ENCODE data around the gene CTNNA3. TPM values are rescaled to one million over a fixed set of nuclear protein-coding genes. Genes with fewer than 3 reads are reported as not detected.

Gene CTNNA3
- total RNA-seq, 2 experiments from 2014 or later, result not detected

DNA sequence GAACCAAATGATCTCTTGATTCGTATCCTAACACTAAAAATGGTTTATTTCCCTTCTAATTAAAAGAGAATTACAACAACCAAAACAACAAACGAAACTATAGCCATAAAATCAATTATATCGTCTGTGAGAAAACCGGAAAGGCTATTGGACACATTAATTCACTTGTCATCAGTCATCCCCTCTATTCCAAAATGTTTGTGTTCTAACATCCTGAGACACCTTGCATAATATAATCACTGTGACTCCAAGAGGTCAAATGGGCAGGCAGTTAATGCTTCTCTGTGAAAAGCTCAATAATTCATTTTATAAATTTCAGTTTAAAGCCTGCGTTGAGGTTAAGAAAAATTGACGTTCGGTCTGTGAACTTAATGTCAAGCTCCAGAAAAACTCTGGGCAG is 770.6 kb downstream of the CTNNA3 start:
- Mint-ChIP-seq H3K27ac (no peak overlapping the region), H3K4me3 (no peak overlapping the region), H3K9me3 (peaks cover 3% of the 10 kb centered on the region), H3K27me3 (ENCODE audit: low read depth) (peaks cover 33% of the 10 kb centered on the region), H3K36me3 (ENCODE audit: low read depth) (no peaks in the 10 kb centered on the region), H3K4me1 (ENCODE audit: low read depth) (peaks cover 1% of the 10 kb centered on the region)
- DNase-seq, result no peak
- intact Hi-C loops (cut with micrococcal nuclease), result no loop called here
- CTCF ChIA-PET, result interaction anchor here (1.1 kb wide), 1 partner anchor 40 kb away, joined by 3 read pairs; no protein-coding TSS in a partner anchor

- H3K4me3 Mint-ChIP-seq, result no peak overlapping the region
- H3K36me3 Mint-ChIP-seq (ENCODE audit: low read depth), result no peaks in the 10 kb centered on the region
- H3K27me3 Mint-ChIP-seq (ENCODE audit: low read depth), result peaks cover 33% of the 10 kb centered on the region
- peaks cover 3% of the 10 kb centered on the region for H3K9me3 Mint-ChIP-seq
- no peak for DNase-seq
- H3K27ac Mint-ChIP-seq, result no peak overlapping the region
- CTCF ChIA-PET, result interaction anchor here (1.0 kb wide), 1 partner anchor 10 kb away, joined by 3 read pairs; no protein-coding TSS in a partner anchor
- intact Hi-C loops (cut with micrococcal nuclease), result no loop called here
- peaks cover 1% of the 10 kb centered on the region for H3K4me1 Mint-ChIP-seq (ENCODE audit: low read depth)
These were observed 771.2 kb downstream of the CTNNA3 start for GRCh38 chr10:66924674-66925345.

GRCh38 chr10:66919248-66919647 is 776.7 kb downstream of the CTNNA3 start:
- Mint-ChIP-seq H3K4me1 (ENCODE audit: low read depth) (no peaks in the 10 kb centered on the region), H3K27ac (no peak overlapping the region), H3K4me3 (no peak overlapping the region), H3K36me3 (ENCODE audit: low read depth) (no peaks in the 10 kb centered on the region), H3K27me3 (ENCODE audit: low read depth) (no peaks in the 10 kb centered on the region), H3K9me3 (peaks cover 3% of the 10 kb centered on the region)
- intact Hi-C loops (cut with micrococcal nuclease), result no loop called here
- no peak for DNase-seq
- CTCF ChIA-PET, result no interaction called here

- CTCF ChIA-PET, result interaction anchor here (1.3 kb wide), 1 partner anchor 24 kb away, joined by 6 read pairs; no protein-coding TSS in a partner anchor
- Mint-ChIP-seq H3K4me1 (ENCODE audit: low read depth) (no peaks in the 10 kb centered on the region), H3K9me3 (peaks cover 3% of the 10 kb centered on the region), H3K27ac (no peak overlapping the region), H3K36me3 (ENCODE audit: low read depth) (no peaks in the 10 kb centered on the region), H3K27me3 (ENCODE audit: low read depth) (no peaks in the 10 kb centered on the region), H3K4me3 (no peak overlapping the region)
- no peak for DNase-seq
- intact Hi-C loops (cut with micrococcal nuclease), result no loop called here
These were observed 778.9 kb downstream of the CTNNA3 start for GRCh38 chr10:66917104-66917503.

- no peak overlapping the region for H3K4me3 Mint-ChIP-seq
- no peak overlapping the region for H3K27ac Mint-ChIP-seq
- no peak for DNase-seq
- CTCF ChIA-PET, result no interaction called here
- H3K36me3 Mint-ChIP-seq (ENCODE audit: low read depth), result no peaks in the 10 kb centered on the region
- no peaks in the 10 kb centered on the region for H3K4me1 Mint-ChIP-seq (ENCODE audit: low read depth)
- intact Hi-C loops (cut with micrococcal nuclease), result no loop called here
- H3K9me3 Mint-ChIP-seq, result no peaks in the 10 kb centered on the region
- H3K27me3 Mint-ChIP-seq (ENCODE audit: low read depth), result no peaks in the 10 kb centered on the region
These were observed 780.0 kb downstream of the CTNNA3 start for GRCh38 chr10:66916030-66916429.

DNA sequence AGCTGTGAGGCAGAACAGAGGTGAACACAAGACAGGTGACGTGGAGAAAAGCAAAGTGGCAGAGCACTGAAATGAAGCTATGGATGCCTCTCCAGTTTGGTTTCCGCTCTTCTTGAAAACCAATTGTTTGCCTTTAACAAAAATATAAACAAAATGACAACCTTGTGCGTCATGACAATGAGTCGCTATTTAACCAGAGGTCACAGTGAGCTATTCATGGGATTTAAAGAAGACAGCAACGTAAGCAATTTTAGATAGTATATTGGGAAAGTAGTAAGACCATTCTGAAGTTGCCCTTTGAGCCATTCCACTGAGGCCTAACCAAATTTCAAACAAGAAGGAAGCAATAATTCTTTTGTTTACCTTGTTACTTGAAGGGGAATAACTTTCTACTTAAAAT is 785.3 kb downstream of the CTNNA3 start:
- Mint-ChIP-seq H3K27me3 (ENCODE audit: low read depth) (no peaks in the 10 kb centered on the region), H3K27ac (no peak overlapping the region), H3K36me3 (ENCODE audit: low read depth) (no peaks in the 10 kb centered on the region), H3K4me3 (no peak overlapping the region), H3K4me1 (ENCODE audit: low read depth) (no peaks in the 10 kb centered on the region), H3K9me3 (peaks cover 2% of the 10 kb centered on the region)
- DNase-seq, result no peak
- intact Hi-C loops (cut with micrococcal nuclease), result no loop called here
- CTCF ChIA-PET, result no interaction called here

- no peak for DNase-seq
- CTCF ChIA-PET, result no interaction called here
- Mint-ChIP-seq H3K27ac (no peak overlapping the region), H3K36me3 (ENCODE audit: low read depth) (no peaks in the 10 kb centered on the region), H3K4me3 (no peak overlapping the region), H3K9me3 (peaks cover 4% of the 10 kb centered on the region), H3K27me3 (ENCODE audit: low read depth) (no peaks in the 10 kb centered on the region), H3K4me1 (ENCODE audit: low read depth) (no peaks in the 10 kb centered on the region)
- intact Hi-C loops (cut with micrococcal nuclease), result no loop called here
These were observed 803.1 kb downstream of the CTNNA3 start for GRCh38 chr10:66892871-66893270.

DNA sequence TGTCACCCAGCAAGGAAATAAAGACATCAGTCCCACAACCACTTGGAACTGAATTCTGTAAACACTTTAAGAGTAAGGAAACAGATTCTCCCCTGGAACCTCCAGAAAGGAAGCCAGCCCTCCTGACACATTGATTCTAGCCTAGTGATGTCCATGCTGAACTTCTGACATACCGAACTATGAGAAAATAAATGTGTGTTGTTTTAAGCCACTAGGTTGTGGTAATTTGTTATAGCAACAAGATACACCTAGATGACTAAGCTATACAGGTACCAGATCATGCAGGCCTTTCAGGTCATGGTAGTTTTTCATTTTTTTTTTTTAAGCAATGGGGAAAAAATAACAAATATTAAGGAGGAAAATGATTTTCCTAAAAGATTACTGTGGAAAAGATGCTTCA is 807.8 kb downstream of the CTNNA3 start:
- CTCF ChIA-PET, result interaction anchor here (0.6 kb wide), 1 partner anchor 177 kb away, joined by 5 read pairs; no protein-coding TSS in a partner anchor
- intact Hi-C loops (cut with micrococcal nuclease), result no loop called here
- no peak for DNase-seq
- Mint-ChIP-seq H3K4me1 (ENCODE audit: low read depth) (no peaks in the 10 kb centered on the region), H3K9me3 (no peaks in the 10 kb centered on the region), H3K27me3 (ENCODE audit: low read depth) (no peaks in the 10 kb centered on the region), H3K27ac (no peak overlapping the region), H3K36me3 (ENCODE audit: low read depth) (no peaks in the 10 kb centered on the region), H3K4me3 (no peak overlapping the region)

GRCh38 chr10:66886848-66887247 is 809.1 kb downstream of the CTNNA3 start:
- Mint-ChIP-seq H3K4me3 (no peak overlapping the region), H3K4me1 (ENCODE audit: low read depth) (no peaks in the 10 kb centered on the region), H3K27ac (no peak overlapping the region), H3K36me3 (ENCODE audit: low read depth) (no peaks in the 10 kb centered on the region), H3K27me3 (ENCODE audit: low read depth) (no peaks in the 10 kb centered on the region), H3K9me3 (no peaks in the 10 kb centered on the region)
- intact Hi-C loops (cut with micrococcal nuclease), result no loop called here
- CTCF ChIA-PET, result no interaction called here
- no peak for DNase-seq

GRCh38 chr10:66882271-66882670 is 813.7 kb downstream of the CTNNA3 start:
- H3K9me3 Mint-ChIP-seq, result no peaks in the 10 kb centered on the region
- no peak overlapping the region for H3K4me3 Mint-ChIP-seq
- no peaks in the 10 kb centered on the region for H3K36me3 Mint-ChIP-seq (ENCODE audit: low read depth)

GRCh38 chr10:66881814-66882213 is 814.2 kb downstream of the CTNNA3 start:
- Mint-ChIP-seq H3K9me3 (no peaks in the 10 kb centered on the region), H3K27me3 (ENCODE audit: low read depth) (peaks cover 2% of the 10 kb centered on the region), H3K36me3 (ENCODE audit: low read depth) (no peaks in the 10 kb centered on the region), H3K4me3 (no peak overlapping the region), H3K4me1 (ENCODE audit: low read depth) (no peaks in the 10 kb centered on the region), H3K27ac (no peak overlapping the region)
- intact Hi-C loops (cut with micrococcal nuclease), result no loop called here
- no peak for DNase-seq
- CTCF ChIA-PET, result no interaction called here

More at GRCh38 chr10:66882271-66882670, 813.7 kb downstream of the CTNNA3 start:
- DNase-seq, result no peak
- Mint-ChIP-seq H3K27me3 (ENCODE audit: low read depth) (peaks cover 2% of the 10 kb centered on the region), H3K4me1 (ENCODE audit: low read depth) (no peaks in the 10 kb centered on the region), H3K27ac (no peak overlapping the region)
- intact Hi-C loops (cut with micrococcal nuclease), result no loop called here
- CTCF ChIA-PET, result no interaction called here

- no peak for DNase-seq
- CTCF ChIA-PET, result no interaction called here
These were observed 815.2 kb downstream of the CTNNA3 start for GRCh38 chr10:66880826-66881225.

DNA sequence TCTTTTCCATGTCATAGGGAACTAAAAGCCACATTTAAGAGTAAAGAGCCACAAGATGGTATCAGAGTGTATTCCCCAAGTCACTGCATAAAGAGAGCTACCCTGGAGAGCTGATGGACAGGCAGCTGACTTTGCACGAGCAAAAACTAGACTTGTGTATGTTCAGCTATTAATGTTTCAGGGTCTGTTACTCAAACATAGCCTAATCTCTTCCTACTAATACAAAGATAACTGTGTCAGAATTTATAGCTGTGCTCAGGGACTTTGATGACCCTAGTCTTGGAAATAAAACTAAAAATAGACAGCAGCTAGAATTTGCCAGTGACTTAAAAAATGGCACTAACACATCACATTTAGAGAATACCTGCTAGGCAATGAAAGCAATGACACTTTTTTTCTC is 815.7 kb downstream of the CTNNA3 start:
- no peak overlapping the region for H3K4me3 Mint-ChIP-seq
- peaks cover 2% of the 10 kb centered on the region for H3K27me3 Mint-ChIP-seq (ENCODE audit: low read depth)
- intact Hi-C loops (cut with micrococcal nuclease), result no loop called here
- no peak overlapping the region for H3K27ac Mint-ChIP-seq
- CTCF ChIA-PET, result no interaction called here
- no peaks in the 10 kb centered on the region for H3K9me3 Mint-ChIP-seq
- H3K4me1 Mint-ChIP-seq (ENCODE audit: low read depth), result no peaks in the 10 kb centered on the region
- no peak for DNase-seq
- H3K36me3 Mint-ChIP-seq (ENCODE audit: low read depth), result no peaks in the 10 kb centered on the region

More at GRCh38 chr10:66880826-66881225, 815.2 kb downstream of the CTNNA3 start:
- no peaks in the 10 kb centered on the region for H3K36me3 Mint-ChIP-seq (ENCODE audit: low read depth)
- H3K27ac Mint-ChIP-seq, result no peak overlapping the region
- H3K9me3 Mint-ChIP-seq, result no peaks in the 10 kb centered on the region
- no peak overlapping the region for H3K4me3 Mint-ChIP-seq
- intact Hi-C loops (cut with micrococcal nuclease), result no loop called here
- H3K4me1 Mint-ChIP-seq (ENCODE audit: low read depth), result no peaks in the 10 kb centered on the region
- H3K27me3 Mint-ChIP-seq (ENCODE audit: low read depth), result peaks cover 2% of the 10 kb centered on the region

All from activated naive CD4-positive, alpha-beta T cell treated with anti-CD3 and anti-CD28 coated beads for 36 hours (primary cell).